BLaER1 treated with 17β-estradiol and CSF1 and Interleukin-3, amounts not matched to agents 10 nM and 100 nM (cell line): Measurements from ENCODE around the gene MRGPRG.

Experiments
- H3K27ac ChIP-seq, 11 experiments: shearing (Covaris generic); formaldehyde crosslinking; 2 replicates each; pipeline ENCODE4 v1.8.1; 2022
- H3K27me3 ChIP-seq, 11 experiments: shearing (Covaris generic); formaldehyde crosslinking; 2 replicates each; pipeline ENCODE4 v1.8.1; 2022
- H3K36me3 ChIP-seq, 11 experiments: shearing (Covaris generic); formaldehyde crosslinking; 2 replicates each; pipeline ENCODE4 v1.8.1; 2022
- H3K4me1 ChIP-seq, 10 experiments: shearing (Covaris generic); formaldehyde crosslinking; 2 replicates each; pipeline ENCODE4 v1.8.1; 2022
- H3K4me2 ChIP-seq, 11 experiments: shearing (Covaris generic); formaldehyde crosslinking; 2 replicates each; pipeline ENCODE4 v1.8.1; 2022
- H3K4me3 ChIP-seq, 10 experiments: shearing (Covaris generic); formaldehyde crosslinking; 2 replicates each; pipeline ENCODE4 v1.8.1; 2022
- H3K9ac ChIP-seq, 11 experiments: shearing (Covaris generic); formaldehyde crosslinking; 2 replicates each; pipeline ENCODE4 v1.8.1; 2022
- H3K9me3 ChIP-seq, 11 experiments: shearing (Covaris generic); formaldehyde crosslinking; replicated peaks in 1 of 11; 2 replicates each; pipeline ENCODE4 v1.8.1; 2022
- H4K20me1 ChIP-seq, 11 experiments: shearing (Covaris generic); formaldehyde crosslinking; 2 replicates each; pipeline ENCODE4 v1.8.1; 2022
- Cebpa-rat ChIP-seq, 11 experiments: shearing (Covaris generic); IDR thresholded peaks; 2 replicates each; pipeline ENCODE4 v1.8.1; 2022

MRGPRG gene

GRCh38 chr11:3194016-3194816 is 24.4 kb downstream of the MRGPRG start:
- H3K27me3 ChIP-seq: no peaks in the 10 kb centered on the region
- H4K20me1 ChIP-seq: peaks cover 0 to 4% (median 0%) of the 10 kb centered on the region in 11 experiments; a peak in 4 of 22 replicates

GRCh38 chr11:3193373-3194015 is 25.1 kb downstream of the MRGPRG start:
- H4K20me1 ChIP-seq: peaks cover 0 to 4% (median 0%) of the 10 kb centered on the region in 11 experiments; a peak in 4 of 22 replicates
- no peak overlapping the region for H3K4me3 ChIP-seq
- no peaks in the 10 kb centered on the region for H3K27me3 ChIP-seq
- TF ChIP-seq Cebpa-rat (IDR thresholded peaks at IDR 0.05): no peak
- H3K4me2 ChIP-seq: peak overlapping the region in 2 of 11 experiments; percentile 2 to 24; a peak in 2 of 22 replicates
- no peak overlapping the region for H3K9ac ChIP-seq
- H3K9me3 ChIP-seq: no peaks in the 10 kb centered on the region
- H3K27ac ChIP-seq: no peak overlapping the region
- H3K36me3 ChIP-seq: no peaks in the 10 kb centered on the region
- H3K4me1 ChIP-seq: peaks cover 8 to 32% (median 13%) of the 10 kb centered on the region in 10 experiments; a peak in 17 of 20 replicates

More at GRCh38 chr11:3194016-3194816, 24.4 kb downstream of the MRGPRG start:
- Histone ChIP-seq H3K4me3 (no peak overlapping the region), H3K9ac (no peak overlapping the region), H3K4me2 (peak overlapping the region in 3 of 11 experiments; percentile 2 to 55 (median 24); a peak in 2 of 22 replicates), H3K27ac (no peak overlapping the region), H3K4me1 (peaks cover 8 to 32% (median 13%) of the 10 kb centered on the region in 10 experiments; a peak in 17 of 20 replicates), H3K36me3 (no peaks in the 10 kb centered on the region), H3K9me3 (no peaks in the 10 kb centered on the region)
- no peak for TF ChIP-seq Cebpa-rat (IDR thresholded peaks at IDR 0.05)

- no peaks in the 10 kb centered on the region for H3K27me3 ChIP-seq
- no peak for TF ChIP-seq Cebpa-rat (IDR thresholded peaks at IDR 0.05)
- H4K20me1 ChIP-seq: peaks cover 0 to 4% (median 0%) of the 10 kb centered on the region in 11 experiments; a peak in 2 of 22 replicates
- H3K9me3 ChIP-seq: no peaks in the 10 kb centered on the region
- no peaks in the 10 kb centered on the region for H3K36me3 ChIP-seq
- no peak overlapping the region for H3K27ac ChIP-seq
- H3K4me3 ChIP-seq: no peak overlapping the region
- H3K4me2 ChIP-seq: no peak overlapping the region
- H3K4me1 ChIP-seq: peaks cover 2 to 26% (median 11%) of the 10 kb centered on the region in 10 experiments; a peak in 14 of 20 replicates
- no peak overlapping the region for H3K9ac ChIP-seq
Observed at GRCh38 chr11:3192511-3193372, 25.9 kb downstream of the MRGPRG start.

GRCh38 chr11:3191586-3192324 is 26.9 kb downstream of the MRGPRG start:
- no peak for TF ChIP-seq Cebpa-rat (IDR thresholded peaks at IDR 0.05)
- no peak overlapping the region for H3K27ac ChIP-seq
- H3K4me3 ChIP-seq: no peak overlapping the region
- H3K4me1 ChIP-seq: peaks cover 0 to 22% (median 11%) of the 10 kb centered on the region in 10 experiments; a peak in 11 of 20 replicates
- H3K9ac ChIP-seq: no peak overlapping the region
- peaks cover 0 to 4% (median 0%) of the 10 kb centered on the region in 11 experiments; a peak in 2 of 22 replicates for H4K20me1 ChIP-seq
- no peaks in the 10 kb centered on the region for H3K36me3 ChIP-seq
- H3K4me2 ChIP-seq: no peak overlapping the region
- no peaks in the 10 kb centered on the region for H3K27me3 ChIP-seq
- H3K9me3 ChIP-seq: no peaks in the 10 kb centered on the region

- Histone ChIP-seq H3K27ac (no peak overlapping the region), H3K36me3 (no peaks in the 10 kb centered on the region)
Observed at GRCh38 chr11:3190600-3190999, 28.0 kb downstream of the MRGPRG start.

GRCh38 chr11:3189886-3190583 is 28.6 kb downstream of the MRGPRG start:
- TF ChIP-seq Cebpa-rat (IDR thresholded peaks at IDR 0.05): no peak
- Histone ChIP-seq H3K9ac (no peak overlapping the region), H3K4me1 (peaks cover 0 to 15% (median 4%) of the 10 kb centered on the region in 10 experiments; a peak in 11 of 20 replicates), H3K9me3 (peaks cover 0 to 5% (median 0%) of the 10 kb centered on the region in 11 experiments; a peak in 6 of 22 replicates), H3K4me2 (no peak overlapping the region), H3K27me3 (no peaks in the 10 kb centered on the region), H3K36me3 (no peaks in the 10 kb centered on the region), H4K20me1 (no peaks in the 10 kb centered on the region), H3K27ac (no peak overlapping the region), H3K4me3 (no peak overlapping the region)

More at GRCh38 chr11:3190600-3190999, 28.0 kb downstream of the MRGPRG start:
- H3K9me3 ChIP-seq: no peaks in the 10 kb centered on the region
- no peaks in the 10 kb centered on the region for H3K27me3 ChIP-seq
- H3K4me2 ChIP-seq: no peak overlapping the region
- peaks cover 0 to 19% (median 8%) of the 10 kb centered on the region in 10 experiments; a peak in 11 of 20 replicates for H3K4me1 ChIP-seq
- 0 out of 22 replicates have a peak, but pooled peaks cover 0 to 1% (median 0%) of the 10 kb centered on the region in 11 experiments for H4K20me1 ChIP-seq
- no peak for TF ChIP-seq Cebpa-rat (IDR thresholded peaks at IDR 0.05)
- H3K4me3 ChIP-seq: no peak overlapping the region
- no peak overlapping the region for H3K9ac ChIP-seq

GRCh38 chr11:3189196-3189843 is 29.3 kb downstream of the MRGPRG start:
- no peaks in the 10 kb centered on the region for H3K27me3 ChIP-seq
- H3K27ac ChIP-seq: no peak overlapping the region
- H3K9me3 ChIP-seq: peaks cover 0 to 11% (median 4%) of the 10 kb centered on the region in 11 experiments; a peak in 7 of 22 replicates
- TF ChIP-seq Cebpa-rat (IDR thresholded peaks at IDR 0.05): no peak
- H4K20me1 ChIP-seq: no peaks in the 10 kb centered on the region
- no peaks in the 10 kb centered on the region for H3K36me3 ChIP-seq
- peaks cover 0 to 9% (median 2%) of the 10 kb centered on the region in 10 experiments; a peak in 4 of 20 replicates for H3K4me1 ChIP-seq
- no peak overlapping the region for H3K9ac ChIP-seq
- no peak overlapping the region for H3K4me2 ChIP-seq
- H3K4me3 ChIP-seq: no peak overlapping the region
